Activated CD4-positive, alpha-beta memory T cell treated with anti-CD3 and anti-CD28 coated beads for 36 hours (primary cell): ENCODE measurements around the gene BEAN1. TPM values are rescaled to one million over a fixed set of nuclear protein-coding genes. Genes with fewer than 3 reads are reported as not detected.
"Not testable (repeated sequence)": the region's sequence is repeated elsewhere in the genome, so short reads cannot be mapped to it uniquely, and the experiment has no call there.

Experiments used
- CTCF ChIA-PET: fragments of 350-600 bp; sonication (Branson Sonifier 250); formaldehyde crosslinking; loops from one replicate; lab custom pipeline; 2021; ENCODE audit warnings: antibody characterized with exemption, inconsistent platforms; lab: Charles Lee
- POLR2A ChIA-PET: fragments of 350-600 bp; sonication (Branson Sonifier 250); formaldehyde crosslinking; loops from one replicate; lab custom pipeline; 2021; ENCODE audit warnings: antibody characterized with exemption; lab: Charles Lee
- DNase-seq: peaks from one replicate; pipeline ENCODE4 v3.0.0-alpha.2; 2020
- H3K27ac Mint-ChIP-seq: one replicate; pipeline ENCODE4 v1.8.0; 2021; ENCODE audit warnings: mixed read lengths
- H3K27me3 Mint-ChIP-seq: one replicate; pipeline ENCODE4 v1.8.0; 2021; ENCODE audit warnings: mixed read lengths
- H3K36me3 Mint-ChIP-seq: one replicate; pipeline ENCODE4 v1.8.0; 2021; ENCODE audit warnings: mixed read lengths
- H3K4me1 Mint-ChIP-seq: one replicate; pipeline ENCODE4 v1.8.0; 2021; ENCODE audit warnings: low read depth, mixed read lengths
- H3K4me3 Mint-ChIP-seq: one replicate; pipeline ENCODE4 v1.8.0; 2021; ENCODE audit warnings: mild to moderate bottlenecking, mixed read lengths
- H3K9me3 Mint-ChIP-seq: one replicate; pipeline ENCODE4 v1.8.0; 2021; ENCODE audit warnings: mixed read lengths
- intact Hi-C: fragments of 100-400 bp; cut with micrococcal nuclease; formaldehyde crosslinking; loops from one replicate; pipeline ENCODE4 v1.15.1; 2023
- total RNA-seq, 2 experiments: library from RNA; stranded (reverse); gene quantifications; one replicate each; pipeline ENCODE4 v1.2.3, GENCODE V29; 2021

Gene BEAN1
- total RNA-seq, 2 experiments from 2014 or later = not detected

DNA sequence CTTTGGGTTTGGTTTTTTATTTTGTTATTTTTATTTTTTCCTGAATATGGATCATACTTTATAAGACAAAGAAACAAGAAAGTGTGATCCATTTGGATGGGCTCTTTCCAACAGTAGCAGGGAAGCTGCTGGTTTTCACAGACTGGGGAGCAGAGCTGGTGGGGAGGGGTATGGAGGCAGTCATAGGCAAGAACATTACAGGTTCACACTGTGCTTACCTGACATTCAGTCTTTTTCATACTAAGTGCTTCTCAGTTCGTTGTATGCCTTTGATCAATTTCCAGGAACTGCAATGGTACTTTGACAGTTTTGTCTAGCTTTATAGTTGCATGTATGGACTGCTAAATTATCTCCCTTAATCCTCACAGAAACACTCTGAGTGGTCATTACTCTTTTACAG lies 27.7 kb downstream of the BEAN1 start:
- Mint-ChIP-seq H3K9me3 (no peaks in the 10 kb centered on the region), H3K27ac (no peak overlapping the region), H3K36me3 (no peaks in the 10 kb centered on the region), H3K4me3 (no peak overlapping the region), H3K4me1 (no peaks in the 10 kb centered on the region), H3K27me3 (peaks cover 4% of the 10 kb centered on the region)
- no peak for DNase-seq
- POLR2A ChIA-PET = no interaction called here
- CTCF ChIA-PET = interaction anchor here (1.1 to 1.5 kb wide), 3 partner anchors 46 to 113 kb away, joined by 3 to 12 read pairs (median 3); no protein-coding TSS in a partner anchor
- intact Hi-C loops = no loop called here

DNA sequence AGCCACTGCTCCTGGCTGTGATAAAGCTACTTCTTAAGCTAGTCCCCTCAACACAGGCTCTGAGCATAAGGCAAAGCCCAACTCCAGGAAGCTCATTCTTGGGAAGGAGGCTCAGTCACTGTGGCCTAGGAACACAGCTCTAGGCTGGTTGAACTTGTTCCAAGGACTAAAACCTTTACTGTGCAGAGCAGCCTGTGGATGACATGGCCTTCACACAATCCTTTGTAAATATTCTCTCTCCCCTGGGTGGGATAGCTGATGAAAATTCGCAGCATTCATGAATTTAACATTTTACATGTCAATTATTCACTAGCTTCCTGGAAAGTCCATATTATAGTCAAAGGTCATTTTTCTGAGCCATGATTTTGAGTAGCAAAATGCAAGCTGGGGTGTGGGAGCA lies 28.9 kb downstream of the BEAN1 start:
- peaks cover 7% of the 10 kb centered on the region for H3K27me3 Mint-ChIP-seq
- intact Hi-C loops = no loop called here
- H3K36me3 Mint-ChIP-seq = no peaks in the 10 kb centered on the region
- ChIA-PET CTCF (interaction anchor here (0.9 to 1.8 kb wide), 7 partner anchors 21 to 114 kb away, joined by 3 to 12 read pairs (median 3); no protein-coding TSS in a partner anchor), POLR2A (interaction anchor here (0.6 kb wide), 1 partner anchor 1830 kb away, joined by 3 read pairs; no protein-coding TSS in a partner anchor)
- no peaks in the 10 kb centered on the region for H3K4me1 Mint-ChIP-seq
- H3K4me3 Mint-ChIP-seq = no peak overlapping the region
- no peak for DNase-seq
- no peaks in the 10 kb centered on the region for H3K9me3 Mint-ChIP-seq
- H3K27ac Mint-ChIP-seq = no peak overlapping the region

DNA sequence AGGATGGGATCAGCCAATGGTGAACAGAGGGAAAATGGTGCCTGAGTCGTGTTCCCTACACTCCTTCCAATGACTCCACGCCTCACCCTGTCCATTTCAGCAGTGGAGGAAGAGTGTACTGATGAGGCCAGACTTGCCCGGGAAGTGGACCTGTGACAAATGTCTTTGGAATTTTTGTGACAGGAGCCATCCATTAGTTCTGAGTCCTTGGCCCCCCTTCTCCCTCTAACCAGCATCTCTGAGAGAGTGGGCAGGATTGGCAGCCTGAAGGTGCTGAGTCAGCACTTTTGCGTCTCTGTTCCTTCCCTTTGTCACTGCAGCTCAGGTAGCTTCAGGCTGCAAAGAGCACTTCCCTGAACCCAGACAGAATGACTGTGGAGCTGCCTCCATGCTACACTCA lies 30.8 kb downstream of the BEAN1 start:
- ChIA-PET CTCF (no interaction called here), POLR2A (no interaction called here)
- Mint-ChIP-seq H3K27ac (no peak overlapping the region), H3K27me3 (peaks cover 10% of the 10 kb centered on the region), H3K4me3 (no peak overlapping the region), H3K36me3 (no peaks in the 10 kb centered on the region), H3K9me3 (no peaks in the 10 kb centered on the region), H3K4me1 (no peaks in the 10 kb centered on the region)
- intact Hi-C loops = no loop called here
- no peak for DNase-seq

DNA sequence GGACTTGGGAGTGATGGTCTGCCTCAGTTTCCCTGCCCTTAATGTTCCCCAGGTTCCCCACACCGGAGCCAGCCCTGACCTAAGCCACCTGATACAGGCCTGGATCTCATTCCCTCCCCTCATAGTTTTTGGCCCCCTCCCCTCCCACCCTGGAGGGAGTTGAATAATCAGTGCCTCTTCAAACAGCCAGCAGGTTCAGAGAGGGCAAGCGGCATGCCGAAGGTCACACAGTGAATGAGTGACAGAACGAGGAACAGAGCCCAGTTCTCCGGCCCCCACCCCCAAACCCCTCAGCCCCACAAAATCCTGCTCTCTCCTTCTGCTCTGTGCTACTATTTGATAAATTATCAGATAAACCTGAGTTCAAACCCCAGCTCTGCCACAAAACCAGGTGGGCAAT lies 31.2 kb downstream of the BEAN1 start:
- H3K27me3 Mint-ChIP-seq = peaks cover 10% of the 10 kb centered on the region
- intact Hi-C loops = no loop called here
- CTCF ChIA-PET = interaction anchor here (1.3 kb wide), 1 partner anchor 52 kb away, joined by 4 read pairs; no protein-coding TSS in a partner anchor
- no peak for DNase-seq
- no peaks in the 10 kb centered on the region for H3K4me1 Mint-ChIP-seq
- H3K36me3 Mint-ChIP-seq = no peaks in the 10 kb centered on the region
- H3K27ac Mint-ChIP-seq = no peak overlapping the region
- POLR2A ChIA-PET = no interaction called here
- no peaks in the 10 kb centered on the region for H3K9me3 Mint-ChIP-seq
- no peak overlapping the region for H3K4me3 Mint-ChIP-seq

DNA sequence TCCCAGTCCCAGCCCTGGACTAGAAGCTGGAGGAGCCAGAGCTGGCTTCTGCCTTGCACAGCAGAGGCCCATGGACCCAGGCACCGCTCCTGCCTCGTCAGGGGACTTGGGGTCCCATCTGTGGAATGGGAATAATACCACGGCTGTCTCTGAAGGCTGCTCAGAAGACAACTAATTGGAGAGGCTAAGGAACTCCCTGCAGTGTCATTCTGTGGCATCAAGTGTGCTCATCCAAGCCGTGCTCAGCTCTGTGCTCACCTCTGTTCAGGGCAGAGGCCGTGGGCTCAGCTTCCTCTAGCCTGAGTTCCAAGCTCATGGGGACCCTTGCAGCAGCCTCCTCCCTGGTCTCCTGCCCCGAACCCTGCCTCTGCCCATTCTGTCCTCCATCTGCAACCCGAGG lies 31.8 kb downstream of the BEAN1 start:
- POLR2A ChIA-PET = no interaction called here
- no peak overlapping the region for H3K27ac Mint-ChIP-seq

DNA sequence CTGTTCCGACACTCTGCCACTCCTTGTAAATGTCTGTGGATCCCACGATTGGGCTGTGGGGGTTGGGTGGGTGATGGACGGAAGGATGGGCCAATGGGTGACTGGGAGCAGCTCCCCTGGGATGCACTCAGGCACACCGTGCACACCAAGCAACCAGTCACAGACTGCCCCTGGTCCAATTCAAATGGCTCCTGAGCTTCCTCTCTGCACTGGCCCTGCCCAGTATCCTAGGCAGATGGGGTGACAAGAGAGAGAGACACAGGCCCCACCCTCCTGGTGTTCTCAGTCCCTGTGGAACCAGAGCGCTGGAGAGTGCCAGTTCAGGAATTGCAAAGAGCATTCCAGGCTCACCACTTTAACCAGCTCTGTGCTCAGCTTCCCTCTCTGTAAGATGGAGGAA lies 32.8 kb downstream of the BEAN1 start:
- DNase-seq = no peak
- ChIA-PET POLR2A (no interaction called here), CTCF (no interaction called here)
- H3K27ac Mint-ChIP-seq = no peak overlapping the region
- H3K4me3 Mint-ChIP-seq = no peak overlapping the region
- H3K36me3 Mint-ChIP-seq = no peaks in the 10 kb centered on the region
- intact Hi-C loops = no loop called here
- no peaks in the 10 kb centered on the region for H3K9me3 Mint-ChIP-seq
- no peaks in the 10 kb centered on the region for H3K4me1 Mint-ChIP-seq
- peaks cover 10% of the 10 kb centered on the region for H3K27me3 Mint-ChIP-seq

More for the DNA sequence above, 31.8 kb downstream of the BEAN1 start:
- Mint-ChIP-seq H3K9me3 (no peaks in the 10 kb centered on the region), H3K4me1 (no peaks in the 10 kb centered on the region), H3K36me3 (no peaks in the 10 kb centered on the region), H3K4me3 (no peak overlapping the region), H3K27me3 (peaks cover 10% of the 10 kb centered on the region)
- DNase-seq = no peak
- intact Hi-C loops = no loop called here
- CTCF ChIA-PET = interaction anchor here (1.3 kb wide), 1 partner anchor 52 kb away, joined by 4 read pairs; no protein-coding TSS in a partner anchor

DNA sequence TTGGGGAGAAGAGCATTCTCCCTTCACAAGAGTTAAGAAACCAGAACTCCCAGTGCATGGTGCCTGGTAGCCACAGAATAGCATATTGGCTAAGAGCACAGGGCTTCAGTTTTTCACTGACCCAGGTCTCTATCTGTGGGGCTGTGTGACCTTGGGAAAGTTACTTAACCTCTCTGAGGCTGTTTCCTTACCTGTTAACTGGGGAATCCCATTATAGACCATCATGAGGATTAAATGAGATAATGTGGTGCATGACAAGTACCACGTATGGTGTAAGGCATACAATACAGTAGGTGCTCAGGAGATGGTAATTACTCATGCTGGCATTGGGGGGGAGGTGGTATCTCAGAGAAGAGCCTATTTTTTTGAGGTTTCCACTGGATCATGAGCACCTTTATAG lies 33.6 kb downstream of the BEAN1 start:
- no peak for DNase-seq
- Mint-ChIP-seq H3K9me3 (no peaks in the 10 kb centered on the region), H3K36me3 (no peaks in the 10 kb centered on the region), H3K4me1 (no peaks in the 10 kb centered on the region), H3K4me3 (no peak overlapping the region), H3K27me3 (peaks cover 10% of the 10 kb centered on the region), H3K27ac (no peak overlapping the region)
- ChIA-PET CTCF (no interaction called here), POLR2A (interaction anchor here (0.5 kb wide), 1 partner anchor 52 kb away, joined by 3 read pairs; no protein-coding TSS in a partner anchor)
- intact Hi-C loops = no loop called here

DNA sequence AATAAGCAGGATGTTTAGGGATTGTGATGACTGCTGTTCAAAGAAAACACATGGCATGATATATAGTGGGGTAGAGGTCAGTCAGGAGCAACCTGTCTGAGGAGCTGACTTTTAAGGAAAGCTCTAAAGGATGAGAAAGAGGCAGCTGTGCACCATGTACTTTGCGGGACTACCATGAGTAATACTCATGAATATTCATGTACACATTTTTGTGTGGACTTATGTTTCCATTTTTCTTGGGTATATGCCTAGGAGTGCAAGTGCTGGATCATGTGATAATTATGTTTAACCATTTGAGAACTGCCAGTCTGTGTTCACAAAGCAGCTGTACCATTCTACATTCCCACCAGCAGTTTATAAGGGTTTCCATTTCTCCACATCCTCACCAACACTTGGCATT lies 35.8 kb downstream of the BEAN1 start:
- ChIA-PET POLR2A (no interaction called here), CTCF (interaction anchor here (1.4 to 1.5 kb wide), 2 partner anchors 56 to 188 kb away, joined by 3 read pairs; no protein-coding TSS in a partner anchor)
- Mint-ChIP-seq H3K36me3 (no peaks in the 10 kb centered on the region), H3K4me1 (no peaks in the 10 kb centered on the region), H3K4me3 (no peak overlapping the region), H3K27me3 (peaks cover 13% of the 10 kb centered on the region), H3K9me3 (no peaks in the 10 kb centered on the region), H3K27ac (no peak overlapping the region)
- intact Hi-C loops = no loop called here
- DNase-seq = no peak

DNA sequence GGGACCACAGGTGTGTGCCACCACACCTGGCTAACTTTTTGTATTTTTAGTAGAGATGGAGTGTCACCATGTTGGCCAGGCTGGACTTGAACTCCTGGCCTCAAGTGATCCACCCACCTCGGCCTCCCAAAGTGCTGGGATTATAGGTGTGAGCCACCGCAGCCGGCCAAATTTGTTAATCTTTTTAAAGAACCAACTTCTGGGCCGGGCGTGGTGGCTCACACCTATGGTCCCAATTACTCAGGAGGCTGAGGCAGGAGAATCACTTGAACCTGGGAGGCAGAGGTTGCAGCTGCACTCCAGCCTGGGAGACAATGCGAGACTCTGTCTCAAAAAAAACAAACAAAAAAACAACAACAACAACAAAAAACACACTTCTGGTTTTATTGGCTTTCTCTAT lies 38.9 kb downstream of the BEAN1 start:
- intact Hi-C loops, H3K9me3 Mint-ChIP-seq, H3K36me3 Mint-ChIP-seq, H3K27ac Mint-ChIP-seq, H3K4me1 Mint-ChIP-seq, H3K4me3 Mint-ChIP-seq, DNase-seq, POLR2A ChIA-PET: not testable (repeated sequence)
- CTCF ChIA-PET = interaction anchor here (0.7 to 1.5 kb wide), 2 partner anchors 59 to 261 kb away, joined by 3 read pairs; no protein-coding TSS in a partner anchor
- H3K27me3 Mint-ChIP-seq = peaks cover 10% of the 10 kb centered on the region

DNA sequence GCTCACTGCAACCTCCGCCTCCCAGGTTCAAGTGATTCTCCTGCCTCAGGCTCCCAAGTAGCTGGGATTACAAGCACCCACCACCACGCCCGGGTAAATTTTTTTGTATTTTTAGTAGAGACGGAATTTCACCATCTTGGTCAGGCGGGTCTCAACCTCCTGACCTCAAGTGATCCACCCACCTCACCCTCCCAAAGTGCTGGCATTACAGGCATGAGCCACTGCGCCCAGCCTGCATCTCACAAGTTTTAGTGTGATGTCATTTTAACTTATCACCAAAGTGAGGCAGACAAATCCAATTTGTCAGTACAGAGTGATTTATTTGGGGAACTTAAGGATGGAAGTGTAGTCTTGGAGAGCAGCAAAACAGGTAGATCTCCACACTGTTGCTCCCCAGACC lies 39.5 kb downstream of the BEAN1 start:
- H3K4me1 Mint-ChIP-seq, DNase-seq, H3K36me3 Mint-ChIP-seq, H3K9me3 Mint-ChIP-seq, POLR2A ChIA-PET, intact Hi-C loops, H3K27ac Mint-ChIP-seq, H3K27me3 Mint-ChIP-seq, H3K4me3 Mint-ChIP-seq: not testable (repeated sequence)
- CTCF ChIA-PET = interaction anchor here (1.5 kb wide), 1 partner anchor 60 kb away, joined by 3 read pairs; no protein-coding TSS in a partner anchor

DNA sequence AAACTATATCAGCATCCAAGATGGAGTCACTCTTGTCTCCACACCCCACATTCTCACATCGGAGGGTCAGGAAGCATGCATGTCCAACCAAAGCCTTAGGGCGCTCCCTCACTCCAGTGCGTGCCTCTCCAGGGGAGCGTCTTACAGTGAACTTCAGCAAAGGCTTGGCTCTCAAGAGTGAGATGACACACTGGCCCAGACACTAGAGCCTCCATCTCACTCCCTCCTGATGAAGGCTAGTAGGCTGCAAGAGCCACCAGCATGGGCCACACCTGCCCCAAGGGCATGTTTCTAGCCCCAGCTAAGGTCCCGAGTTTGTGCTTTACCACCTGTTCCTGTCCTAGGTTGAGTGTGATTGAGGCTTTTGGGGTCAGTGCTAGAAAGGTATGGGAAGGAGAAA lies 40.5 kb downstream of the BEAN1 start:
- Mint-ChIP-seq H3K27ac (no peak overlapping the region), H3K27me3 (peaks cover 7% of the 10 kb centered on the region), H3K4me1 (no peaks in the 10 kb centered on the region), H3K9me3 (no peaks in the 10 kb centered on the region), H3K4me3 (no peak overlapping the region), H3K36me3 (no peaks in the 10 kb centered on the region)
- DNase-seq = no peak
- CTCF ChIA-PET = interaction anchor here (3.1 kb wide), 1 partner anchor 61 kb away, joined by 20 read pairs; no protein-coding TSS in a partner anchor
- POLR2A ChIA-PET = no interaction called here
- intact Hi-C loops = no loop called here

DNA sequence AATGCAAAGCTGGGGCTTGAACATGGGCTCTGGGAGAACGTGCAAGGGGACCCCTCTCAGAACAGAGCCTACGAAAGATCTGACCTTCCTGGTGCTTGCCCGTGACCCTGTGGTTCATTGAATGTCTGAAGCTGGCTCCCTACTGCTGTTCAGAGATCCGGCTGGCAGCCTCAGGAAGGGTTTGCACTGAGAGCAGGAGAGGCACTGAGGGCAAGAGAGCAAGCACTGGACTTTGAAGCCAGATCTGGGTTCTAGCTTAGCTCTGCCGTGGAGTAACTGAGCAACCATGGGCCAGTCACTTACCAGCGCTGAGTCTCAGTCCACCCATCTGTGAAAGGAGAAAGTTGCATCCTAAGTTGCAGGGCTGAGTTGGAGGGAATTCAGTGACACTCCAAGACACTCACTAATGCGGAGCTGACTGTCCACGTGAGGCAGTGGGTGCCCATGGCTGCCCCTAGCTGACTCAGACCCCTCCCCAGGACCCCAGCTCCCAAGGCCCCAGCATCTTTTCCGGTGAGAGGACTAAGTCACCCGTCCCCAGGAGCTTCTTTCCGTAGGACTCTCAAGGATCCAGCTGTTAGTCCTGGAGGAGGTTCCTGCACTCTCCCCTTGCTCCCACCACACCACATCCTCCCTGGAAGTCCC lies 41.3 kb downstream of the BEAN1 start:
- DNase-seq = no peak
- Mint-ChIP-seq H3K27ac (no peak overlapping the region), H3K27me3 (peaks cover 7% of the 10 kb centered on the region), H3K36me3 (no peaks in the 10 kb centered on the region), H3K9me3 (no peaks in the 10 kb centered on the region), H3K4me1 (no peaks in the 10 kb centered on the region), H3K4me3 (no peak overlapping the region)
- intact Hi-C loops = no loop called here
- ChIA-PET CTCF (interaction anchor here (0.9 to 3.1 kb wide), 2 partner anchors 22 to 62 kb away, joined by 3 to 20 read pairs; no protein-coding TSS in a partner anchor), POLR2A (no interaction called here)
